Measurements from ENCODE around the gene ANKRD31.

GRCh38 chr5:75148051-75148450 lies 88.6 kb downstream of the ANKRD31 start:
- no peak for TF ChIP-seq CTCF (IDR thresholded peaks at IDR 0.05)
- TF ChIP-seq ZFX (IDR thresholded peaks at IDR 0.05; ENCODE audit: borderline replicate concordance): no peak
